HepG2 (cell line): ENCODE data around the gene SDC4. TPM values are rescaled to one million over a fixed set of nuclear protein-coding genes. Genes with fewer than 3 reads are reported as not detected.

ENCODE experiments used
- ZNF768 ChIP-seq: sonication (generic); formaldehyde crosslinking; IDR thresholded peaks from 2 replicates; pipeline ENCODE4 v1.4.0; 2020; ENCODE audit warnings: missing genetic modification reagents
- polyA plus RNA-seq, 8 experiments: library from polyadenylated mRNA; depleted of rRNA in 3 of 8; stranded (reverse) in 7 of 8; unstranded in 1 of 8; fragments of >200 nt; fragmentation: Illumina TruSeq in 4 of 8; extraction: Trizol in 4 of 8; gene quantifications; 2 replicates each; pipeline versions ENCODE4 v1.2.1 to v1.2.3, GENCODE V29; 2011 to 2016; ENCODE audit warnings: low read depth in 4 of 8, missing spikeins in 1 of 8, mixed read lengths in 1 of 8; ENCODE audit not compliant: insufficient read depth in 1 of 8
- total RNA-seq, 5 experiments: library from RNA; depleted of rRNA; stranded (reverse); fragments of >200 nt; fragmentation: Illumina TruSeq; extraction: Trizol; gene quantifications; 2 replicates each; pipeline ENCODE4 v1.2.3, GENCODE V29; 2016; ENCODE audit warnings: low read depth in 1 of 5
- TF ChIP-seq, protein P1 (sequence below), 2 experiments: fragments of 450-650 bp in 1 of 2; sonication (generic) in 1 of 2; formaldehyde crosslinking in 1 of 2; IDR thresholded peaks; 2 replicates each; pipeline versions ENCODE4 v1.6.1 to v1.8.0; 2016 to 2022; ENCODE audit warnings: antibody characterized with exemption in 1 of 2, mild to moderate bottlenecking in 1 of 2, missing genetic modification reagents in 1 of 2
- TF ChIP-seq, protein P2 (sequence below): sonication (generic); formaldehyde crosslinking; IDR thresholded peaks from 2 replicates; pipeline ENCODE4 v1.8.0; 2022; ENCODE audit warnings: missing genetic modification reagents, mild to moderate bottlenecking, borderline replicate concordance

Gene SDC4
- total and polyA plus RNA-seq, 2 of the 13 experiments (the other 11 are each of a cell fraction or from before 2014, with no cell fraction given): 49.0 to 65.1 TPM

- TF ChIP-seq, protein P1, sequence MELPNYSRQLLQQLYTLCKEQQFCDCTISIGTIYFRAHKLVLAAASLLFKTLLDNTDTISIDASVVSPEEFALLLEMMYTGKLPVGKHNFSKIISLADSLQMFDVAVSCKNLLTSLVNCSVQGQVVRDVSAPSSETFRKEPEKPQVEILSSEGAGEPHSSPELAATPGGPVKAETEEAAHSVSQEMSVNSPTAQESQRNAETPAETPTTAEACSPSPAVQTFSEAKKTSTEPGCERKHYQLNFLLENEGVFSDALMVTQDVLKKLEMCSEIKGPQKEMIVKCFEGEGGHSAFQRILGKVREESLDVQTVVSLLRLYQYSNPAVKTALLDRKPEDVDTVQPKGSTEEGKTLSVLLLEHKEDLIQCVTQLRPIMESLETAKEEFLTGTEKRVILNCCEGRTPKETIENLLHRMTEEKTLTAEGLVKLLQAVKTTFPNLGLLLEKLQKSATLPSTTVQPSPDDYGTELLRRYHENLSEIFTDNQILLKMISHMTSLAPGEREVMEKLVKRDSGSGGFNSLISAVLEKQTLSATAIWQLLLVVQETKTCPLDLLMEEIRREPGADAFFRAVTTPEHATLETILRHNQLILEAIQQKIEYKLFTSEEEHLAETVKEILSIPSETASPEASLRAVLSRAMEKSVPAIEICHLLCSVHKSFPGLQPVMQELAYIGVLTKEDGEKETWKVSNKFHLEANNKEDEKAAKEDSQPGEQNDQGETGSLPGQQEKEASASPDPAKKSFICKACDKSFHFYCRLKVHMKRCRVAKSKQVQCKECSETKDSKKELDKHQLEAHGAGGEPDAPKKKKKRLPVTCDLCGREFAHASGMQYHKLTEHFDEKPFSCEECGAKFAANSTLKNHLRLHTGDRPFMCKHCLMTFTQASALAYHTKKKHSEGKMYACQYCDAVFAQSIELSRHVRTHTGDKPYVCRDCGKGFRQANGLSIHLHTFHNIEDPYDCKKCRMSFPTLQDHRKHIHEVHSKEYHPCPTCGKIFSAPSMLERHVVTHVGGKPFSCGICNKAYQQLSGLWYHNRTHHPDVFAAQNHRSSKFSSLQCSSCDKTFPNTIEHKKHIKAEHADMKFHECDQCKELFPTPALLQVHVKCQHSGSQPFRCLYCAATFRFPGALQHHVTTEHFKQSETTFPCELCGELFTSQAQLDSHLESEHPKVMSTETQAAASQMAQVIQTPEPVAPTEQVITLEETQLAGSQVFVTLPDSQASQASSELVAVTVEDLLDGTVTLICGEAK (IDR thresholded peaks at IDR 0.05): no peak
- TF ChIP-seq, protein P1 (CRISPR knock-in tag; IDR thresholded peaks at IDR 0.05): no peak
- TF ChIP-seq, protein P2, sequence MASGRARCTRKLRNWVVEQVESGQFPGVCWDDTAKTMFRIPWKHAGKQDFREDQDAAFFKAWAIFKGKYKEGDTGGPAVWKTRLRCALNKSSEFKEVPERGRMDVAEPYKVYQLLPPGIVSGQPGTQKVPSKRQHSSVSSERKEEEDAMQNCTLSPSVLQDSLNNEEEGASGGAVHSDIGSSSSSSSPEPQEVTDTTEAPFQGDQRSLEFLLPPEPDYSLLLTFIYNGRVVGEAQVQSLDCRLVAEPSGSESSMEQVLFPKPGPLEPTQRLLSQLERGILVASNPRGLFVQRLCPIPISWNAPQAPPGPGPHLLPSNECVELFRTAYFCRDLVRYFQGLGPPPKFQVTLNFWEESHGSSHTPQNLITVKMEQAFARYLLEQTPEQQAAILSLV (CRISPR knock-in tag): no peak
- no peak for TF ChIP-seq ZNF768 (CRISPR knock-in tag)
These were observed 29.0 kb upstream of the SDC4 start (continued) for GRCh38 chr20:45377269-45377668.
